ENCODE results near the gene CTTNBP2NL.

CTTNBP2NL gene

DNA sequence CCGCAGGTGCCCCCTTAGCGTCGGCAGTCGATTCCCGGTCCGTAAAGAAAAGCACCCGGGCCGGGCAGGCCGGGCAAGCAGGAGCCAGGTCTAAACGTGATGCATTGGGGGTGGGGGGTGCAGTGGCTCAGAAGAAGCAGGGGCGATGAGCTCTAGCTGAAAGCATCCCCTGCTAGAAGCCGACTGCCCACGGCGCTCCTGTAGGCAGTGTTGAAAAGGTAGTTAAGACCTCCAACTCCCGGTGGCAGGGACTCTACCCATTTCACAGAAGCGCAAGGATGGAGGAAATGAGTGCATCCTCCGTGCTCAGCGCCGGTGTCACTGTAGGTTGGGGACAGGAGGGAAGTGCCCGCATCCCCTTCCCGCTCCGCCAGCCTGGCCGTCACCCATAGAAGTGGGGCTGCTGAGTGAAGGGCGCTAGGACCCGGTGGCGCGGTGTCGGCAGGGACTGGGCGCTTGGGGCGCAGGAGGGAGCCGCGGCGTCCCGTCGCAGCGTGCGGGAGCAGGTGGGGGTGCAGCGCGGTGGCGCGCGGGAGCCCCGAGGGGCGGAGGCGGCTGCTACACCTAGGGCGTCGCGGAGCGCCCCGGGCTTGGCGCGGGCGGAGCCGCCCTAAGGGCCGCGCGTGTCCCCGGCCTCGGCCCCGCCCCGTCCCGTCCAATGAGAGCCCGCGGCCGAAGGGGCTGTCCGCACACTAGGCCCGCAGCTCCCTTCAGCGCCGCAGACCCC, 112.4 kb downstream of the CTTNBP2NL start, which contains the start of gene WNT2B:
Gene WNT2B, plus strand, starts transcription at position 688 of the 727 bp plus-strand sequence. CDS start 298 bp downstream, outside the sequence.
- no peak for DNase-seq (ENCODE audit: low spot score)

- DNase-seq (ENCODE audit: low spot score) = no peak
Measured at GRCh38 chr1:112509005-112509659, 113.1 kb downstream of the CTTNBP2NL start.

DNA sequence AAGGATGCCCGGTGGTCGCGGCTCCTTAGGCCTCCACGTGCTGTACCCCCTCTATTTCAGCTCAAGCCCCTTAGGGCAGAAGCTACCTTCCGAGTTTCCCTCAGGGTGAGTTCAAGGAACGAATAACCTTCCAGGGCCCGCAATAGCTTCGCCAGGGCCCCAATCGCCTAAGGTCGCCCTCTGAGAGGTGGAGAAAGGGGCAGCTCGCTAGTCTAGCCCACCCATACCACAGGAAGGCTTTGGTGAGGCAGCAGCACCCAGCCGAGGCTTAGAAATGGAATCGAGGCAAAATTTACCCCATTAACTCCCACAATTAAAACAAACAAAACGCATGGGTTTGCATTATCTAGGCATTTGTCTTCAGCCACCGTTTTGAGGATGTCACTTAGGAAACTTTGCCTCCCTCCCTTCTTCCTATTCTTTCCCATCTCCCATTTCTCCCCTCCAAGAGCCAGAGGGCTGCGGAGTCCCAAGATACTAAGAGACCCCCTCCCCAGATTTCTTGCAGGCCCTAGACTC, 113.7 kb downstream of the CTTNBP2NL start:
- no peak for DNase-seq (ENCODE audit: low spot score)

GRCh38 chr1:112510340-112510739, 114.3 kb downstream of the CTTNBP2NL start:
- no peak for DNase-seq (ENCODE audit: low spot score)

All from kidney tubule cell (primary cell).